ENCODE results near the gene MOSPD2. TPM values are rescaled to one million over a fixed set of nuclear protein-coding genes. Genes with fewer than 3 reads are reported as not detected.

The MOSPD2 gene
- total and polyA plus RNA-seq, 2 of the 4 experiments (the other 2 are of a cell fraction) = 14.1 to 22.2 TPM

DNA sequence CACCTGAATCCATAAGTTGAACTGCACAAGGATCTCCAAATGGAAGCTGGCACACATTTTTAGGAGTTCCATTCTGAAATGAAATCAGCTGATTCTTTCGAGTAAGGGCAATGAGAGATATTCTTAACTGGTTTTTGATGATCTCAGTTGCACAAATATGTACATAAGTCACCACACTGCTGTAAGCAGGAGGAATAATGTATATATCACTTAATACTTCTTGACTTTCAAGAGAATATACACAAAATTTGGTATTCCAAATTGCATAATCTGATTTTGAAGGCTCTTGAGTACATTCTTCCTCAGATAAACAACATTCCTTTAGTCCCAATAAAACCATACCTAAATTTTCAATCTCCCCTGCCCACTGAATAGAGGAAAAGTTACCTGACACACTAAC is 8.6 kb upstream of the MOSPD2 start:
- TF ChIP-seq CEBPB (IDR thresholded peaks at IDR 0.05; ENCODE audit: low read depth, low read length) (peak; percentile 51; the same call in 1 of the 2 replicates), FOS (IDR thresholded peaks at IDR 0.05; ENCODE audit: low read depth, low read length) (no peak)
- Histone ChIP-seq H3K56ac (ENCODE audit: extremely low read depth, insufficient read depth, low read length) (peak overlapping the region; percentile 75; the same call in 1 of the 2 replicates), H2AFZ (replicated peaks; ENCODE audit: low read length, poor library complexity) (no peak overlapping the region), H3K79me1 (ENCODE audit: low read depth in 1 of 2, low read length in 2 of 2) (no peaks in the 10 kb centered on the region), H3K18ac (ENCODE audit: low read depth, low read length) (peak overlapping the region; percentile 85), H2BK15ac (ENCODE audit: low read depth, low read length) (no peak overlapping the region), H2BK5ac (ENCODE audit: low read depth, low read length, poor library complexity, severe bottlenecking) (peak overlapping the region; percentile 97), H3K4me1 (ENCODE audit: control insufficient read depth, insufficient read depth, low read length) (no peaks in the 10 kb centered on the region), H2AK5ac (ENCODE audit: low read depth, low read length) (0 out of 2 replicates have a peak overlapping the region, but pooled peaks have one; percentile 60), H3K14ac (replicated peaks; ENCODE audit: low read depth, low read length) (no peak overlapping the region), H3K4ac (ENCODE audit: low read depth, low read length) (no peak overlapping the region), H2AK9ac (replicated peaks; ENCODE audit: low read depth, low read length, poor library complexity) (no peak overlapping the region), H4K91ac (ENCODE audit: insufficient read depth, low read depth, low read length) (no peak overlapping the region; the same call in 1 of the 2 replicates), H3K9ac (ENCODE audit: low read depth, low read length) (no peak overlapping the region), H3K9me3 (ENCODE audit: control insufficient read depth, insufficient read depth, low read length) (peaks cover 2% of the 10 kb centered on the region; the same call in 1 of the 2 replicates), H3K9me1 (ENCODE audit: insufficient read depth, low read length) (no peaks in the 10 kb centered on the region), H3K27me3 (ENCODE audit: control insufficient read depth, insufficient read depth, low read length) (no peaks in the 10 kb centered on the region), H2BK120ac (ENCODE audit: low read depth, low read length) (peak overlapping the region; percentile 42; the same call in 1 of the 2 replicates), H3K4me2 (ENCODE audit: low read depth, low read length) (peak overlapping the region; percentile 85; the same call in 1 of the 2 replicates), H4K8ac (ENCODE audit: low read depth in 2 of 2, low read length in 2 of 2) (peak overlapping the region in 1 of 2 experiments; percentile 80; a peak in 1 of 4 replicates), H4K5ac (ENCODE audit: low read depth, low read length) (peak overlapping the region; percentile 80; the same call in 1 of the 2 replicates), H3K27ac (ENCODE audit: insufficient read depth, low read length) (peak overlapping the region; percentile 32; the same call in 1 of the 2 replicates), H3K36me3 (ENCODE audit: control insufficient read depth, insufficient read depth, low read length) (no peaks in the 10 kb centered on the region), H4K20me1 (ENCODE audit: insufficient read depth, low read length) (no peaks in the 10 kb centered on the region), H3K23ac (ENCODE audit: low read depth, low read length) (no peak overlapping the region), H3K4me3 (ENCODE audit: insufficient read depth, low read depth, low read length) (no peak overlapping the region), H2BK20ac (ENCODE audit: low read depth, low read length) (peak overlapping the region; percentile 94)
- DNase-seq (peak; percentile 76), ATAC-seq (ENCODE audit: low read depth) (peak; percentile 86)
- intact Hi-C loops (cut with micrococcal nuclease) (no loop called here), in situ Hi-C loops (cut with MboI; ENCODE audit: low sequenced_read_pairs) (no loop called here), dilution Hi-C loops (cut with HindIII; ENCODE audit: low sequenced_read_pairs, unreplicated experiment) (no loop called here)
- POLR2A ChIA-PET (ENCODE audit: unreplicated experiment) = no interaction called here
- CTCF ChIA-PET = no interaction called here
- no CpG with 5 or more reads among the region's 1 CpG for WGBS, 2 experiments (ENCODE audit: extremely low coverage in 2 of 2, insufficient read length in 1 of 2)
- no TSS peak for BruUV-seq (replicated peaks)
